ENCODE results near the gene CDC14A. TPM values are rescaled to one million over a fixed set of nuclear protein-coding genes. Genes with fewer than 3 reads are reported as not detected.

CDC14A gene
- total RNA-seq, 1 donor from 2014 or later: 12.9 TPM

DNA sequence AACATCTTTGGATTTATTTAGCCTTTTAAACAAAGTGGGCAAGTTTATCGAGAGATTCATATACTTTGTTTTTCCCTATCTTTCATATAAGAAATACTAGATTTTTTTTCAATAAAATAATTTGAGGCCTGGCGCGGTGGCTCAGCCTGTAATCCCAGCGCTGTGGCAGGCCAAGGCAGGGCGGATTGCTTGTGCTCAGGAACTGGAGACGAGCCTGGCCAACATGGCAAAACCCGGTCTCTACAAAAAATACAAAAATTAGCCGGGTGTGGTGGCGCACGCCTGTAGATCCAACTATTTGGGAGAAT, 1.6 kb upstream of the CDC14A start:
- Mint-ChIP-seq H3K27ac (ENCODE audit: unreplicated experiment) (peak overlapping the region; percentile 100), H3K36me3 (ENCODE audit: low read depth, unreplicated experiment) (peaks cover 8% of the 10 kb centered on the region), H3K27me3 (ENCODE audit: unreplicated experiment) (peaks cover 22% of the 10 kb centered on the region), H3K4me3 (ENCODE audit: unreplicated experiment) (peak overlapping the region; percentile 100), H3K4me1 (ENCODE audit: unreplicated experiment) (peaks cover 33% of the 10 kb centered on the region), H3K9me3 (ENCODE audit: unreplicated experiment) (no peaks in the 10 kb centered on the region)
- TF ChIP-seq, protein P1, sequence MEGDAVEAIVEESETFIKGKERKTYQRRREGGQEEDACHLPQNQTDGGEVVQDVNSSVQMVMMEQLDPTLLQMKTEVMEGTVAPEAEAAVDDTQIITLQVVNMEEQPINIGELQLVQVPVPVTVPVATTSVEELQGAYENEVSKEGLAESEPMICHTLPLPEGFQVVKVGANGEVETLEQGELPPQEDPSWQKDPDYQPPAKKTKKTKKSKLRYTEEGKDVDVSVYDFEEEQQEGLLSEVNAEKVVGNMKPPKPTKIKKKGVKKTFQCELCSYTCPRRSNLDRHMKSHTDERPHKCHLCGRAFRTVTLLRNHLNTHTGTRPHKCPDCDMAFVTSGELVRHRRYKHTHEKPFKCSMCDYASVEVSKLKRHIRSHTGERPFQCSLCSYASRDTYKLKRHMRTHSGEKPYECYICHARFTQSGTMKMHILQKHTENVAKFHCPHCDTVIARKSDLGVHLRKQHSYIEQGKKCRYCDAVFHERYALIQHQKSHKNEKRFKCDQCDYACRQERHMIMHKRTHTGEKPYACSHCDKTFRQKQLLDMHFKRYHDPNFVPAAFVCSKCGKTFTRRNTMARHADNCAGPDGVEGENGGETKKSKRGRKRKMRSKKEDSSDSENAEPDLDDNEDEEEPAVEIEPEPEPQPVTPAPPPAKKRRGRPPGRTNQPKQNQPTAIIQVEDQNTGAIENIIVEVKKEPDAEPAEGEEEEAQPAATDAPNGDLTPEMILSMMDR (IDR thresholded peaks at IDR 0.05; ENCODE audit: unreplicated experiment): no peak
- no peak for DNase-seq (ENCODE audit: low spot score)

DNA sequence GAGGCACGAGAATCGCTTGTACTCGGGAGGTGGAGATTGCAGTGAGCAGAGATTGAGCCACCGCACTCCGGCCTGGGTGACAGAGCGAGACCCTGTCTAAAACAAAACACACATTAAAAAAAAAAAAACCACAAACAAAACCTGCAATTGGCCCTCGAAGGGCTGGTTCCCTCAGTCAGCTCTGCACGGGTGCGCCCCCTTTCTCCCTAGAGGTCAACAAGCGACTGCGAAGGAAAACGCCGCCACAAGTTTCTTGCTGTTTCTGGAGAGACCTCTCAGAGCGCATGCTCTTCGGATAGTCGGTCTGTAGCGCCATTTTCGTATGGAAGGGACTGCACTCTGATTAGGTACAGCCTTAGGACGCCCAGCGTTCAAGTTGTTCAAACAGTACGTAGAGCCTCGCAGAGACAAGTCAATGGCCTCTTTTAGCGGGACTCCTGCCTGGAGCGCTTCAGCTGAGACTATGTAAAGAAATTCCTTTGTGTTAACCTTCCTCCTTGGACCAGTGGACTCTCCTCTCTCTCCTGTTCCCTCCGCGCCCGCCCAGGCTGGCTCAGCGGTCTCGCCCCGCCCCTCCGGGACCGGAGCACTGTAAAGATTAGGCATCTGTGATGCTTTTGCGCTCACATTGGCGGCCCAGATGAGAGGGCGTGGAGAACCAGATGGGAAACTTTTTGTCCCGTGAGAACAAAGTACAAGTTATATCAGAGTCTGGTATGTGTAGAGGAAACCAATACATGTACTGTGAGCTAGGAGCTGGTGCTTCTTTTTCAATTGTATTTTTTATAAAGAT, 1.0 kb upstream of the CDC14A start:
- H3K36me3 Mint-ChIP-seq (ENCODE audit: low read depth, unreplicated experiment): peaks cover 9% of the 10 kb centered on the region
- DNase-seq (ENCODE audit: low spot score): peak; percentile 87
- H3K27me3 Mint-ChIP-seq (ENCODE audit: unreplicated experiment): peaks cover 22% of the 10 kb centered on the region
- H3K9me3 Mint-ChIP-seq (ENCODE audit: unreplicated experiment): no peaks in the 10 kb centered on the region
- TF ChIP-seq, protein P1 (IDR thresholded peaks at IDR 0.05; ENCODE audit: unreplicated experiment): peak; percentile 33
- peaks cover 35% of the 10 kb centered on the region for H3K4me1 Mint-ChIP-seq (ENCODE audit: unreplicated experiment)
- peak overlapping the region; percentile 100 for H3K4me3 Mint-ChIP-seq (ENCODE audit: unreplicated experiment)
- peak overlapping the region; percentile 100 for H3K27ac Mint-ChIP-seq (ENCODE audit: unreplicated experiment)

DNA sequence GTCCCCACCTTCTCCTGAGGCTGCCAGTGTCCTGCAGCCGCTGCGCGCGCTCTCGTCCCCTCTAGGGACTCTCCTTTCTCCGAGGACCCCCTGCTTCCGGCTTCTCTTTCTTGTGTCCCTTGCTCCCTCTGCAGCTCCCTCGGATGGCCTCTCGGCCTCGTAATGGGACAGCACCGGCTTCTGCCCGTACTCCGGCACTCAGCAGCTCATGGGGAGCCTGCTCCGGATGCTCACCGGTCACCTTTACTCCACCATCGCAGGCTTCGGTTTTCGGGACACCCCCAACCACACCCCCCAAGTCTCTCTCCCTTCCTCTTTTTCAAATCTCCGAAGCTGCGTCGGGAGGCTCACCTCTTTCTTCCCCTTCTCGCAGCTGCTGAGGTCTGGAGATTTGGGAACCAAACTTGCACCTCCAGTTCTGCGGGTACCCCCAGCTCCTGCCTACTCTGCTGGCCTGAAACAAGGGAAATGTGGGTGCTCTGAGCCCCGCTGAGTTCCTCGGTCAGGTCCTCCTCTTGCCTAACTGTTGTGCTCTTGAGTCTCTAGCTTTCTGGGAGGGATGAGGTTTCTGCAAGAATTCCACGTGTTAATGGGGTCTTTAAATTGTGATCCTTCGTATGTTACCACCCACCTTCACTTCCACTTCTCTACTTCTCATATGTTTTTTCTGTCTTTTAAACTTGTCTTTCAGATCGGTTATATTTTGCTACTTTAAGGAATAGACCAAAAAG, 930 bp downstream of the CDC14A start:
- DNase-seq (ENCODE audit: low spot score): peak; percentile 26
- Mint-ChIP-seq H3K9me3 (ENCODE audit: unreplicated experiment) (no peaks in the 10 kb centered on the region), H3K4me3 (ENCODE audit: unreplicated experiment) (peak overlapping the region; percentile 94), H3K27ac (ENCODE audit: unreplicated experiment) (peak overlapping the region; percentile 86), H3K4me1 (ENCODE audit: unreplicated experiment) (peaks cover 38% of the 10 kb centered on the region), H3K36me3 (ENCODE audit: low read depth, unreplicated experiment) (peaks cover 9% of the 10 kb centered on the region), H3K27me3 (ENCODE audit: unreplicated experiment) (peaks cover 24% of the 10 kb centered on the region)
- TF ChIP-seq, protein P1 (IDR thresholded peaks at IDR 0.05; ENCODE audit: unreplicated experiment): no peak

DNA sequence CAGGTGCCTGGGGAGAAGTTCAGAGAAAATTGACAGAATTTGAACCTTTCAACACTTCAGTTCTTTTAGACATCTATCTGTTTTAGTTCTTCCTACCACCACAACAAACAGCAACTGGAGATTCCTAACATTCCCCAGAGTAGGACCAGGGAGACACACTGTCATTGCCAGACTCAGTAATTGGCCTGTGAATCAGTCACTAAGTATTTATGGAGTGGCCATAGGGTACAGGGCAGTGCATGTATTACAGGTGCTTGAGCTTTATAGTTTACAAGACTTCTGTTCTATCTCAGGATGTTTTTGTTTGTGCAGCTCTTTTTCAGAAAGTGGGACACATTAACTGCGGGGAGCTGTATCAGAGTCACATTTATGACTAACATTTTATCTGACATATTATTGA, 1.7 kb downstream of the CDC14A start:
- H3K4me3 Mint-ChIP-seq (ENCODE audit: unreplicated experiment): peak overlapping the region; percentile 94
- TF ChIP-seq, protein P1 (IDR thresholded peaks at IDR 0.05; ENCODE audit: unreplicated experiment): no peak
- no peaks in the 10 kb centered on the region for H3K9me3 Mint-ChIP-seq (ENCODE audit: unreplicated experiment)
- peaks cover 9% of the 10 kb centered on the region for H3K36me3 Mint-ChIP-seq (ENCODE audit: low read depth, unreplicated experiment)
- H3K27ac Mint-ChIP-seq (ENCODE audit: unreplicated experiment): peak overlapping the region; percentile 86
- H3K27me3 Mint-ChIP-seq (ENCODE audit: unreplicated experiment): peaks cover 24% of the 10 kb centered on the region
- no peak for DNase-seq (ENCODE audit: low spot score)
- H3K4me1 Mint-ChIP-seq (ENCODE audit: unreplicated experiment): peaks cover 38% of the 10 kb centered on the region

DNA sequence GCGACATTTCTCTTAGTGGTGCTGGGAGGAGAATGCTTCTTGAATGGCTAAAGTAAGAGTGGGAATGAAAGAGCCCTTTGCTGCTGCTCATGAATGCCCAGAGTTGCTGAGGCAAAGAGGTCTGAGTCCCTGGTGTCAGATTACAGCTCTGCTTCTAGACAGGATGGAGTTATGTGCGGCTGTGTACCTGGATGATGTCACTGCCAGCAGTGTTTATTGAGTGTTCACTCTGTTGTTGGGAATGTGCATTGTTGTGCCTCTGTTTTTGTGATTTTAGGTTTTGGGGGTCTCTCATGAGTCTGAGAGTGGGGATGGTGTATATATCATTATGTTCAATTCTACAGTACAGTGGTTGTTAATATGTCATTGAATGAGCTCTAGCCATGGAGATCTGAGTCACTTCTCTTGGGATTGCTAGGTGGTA, 2.7 kb downstream of the CDC14A start:
- H3K4me3 Mint-ChIP-seq (ENCODE audit: unreplicated experiment): peak overlapping the region; percentile 17
- no peaks in the 10 kb centered on the region for H3K9me3 Mint-ChIP-seq (ENCODE audit: unreplicated experiment)
- H3K27me3 Mint-ChIP-seq (ENCODE audit: unreplicated experiment): peaks cover 24% of the 10 kb centered on the region
- peaks cover 38% of the 10 kb centered on the region for H3K4me1 Mint-ChIP-seq (ENCODE audit: unreplicated experiment)
- no peak for DNase-seq (ENCODE audit: low spot score)
- TF ChIP-seq, protein P1 (IDR thresholded peaks at IDR 0.05; ENCODE audit: unreplicated experiment): no peak
- no peak overlapping the region for H3K27ac Mint-ChIP-seq (ENCODE audit: unreplicated experiment)
- H3K36me3 Mint-ChIP-seq (ENCODE audit: low read depth, unreplicated experiment): peaks cover 9% of the 10 kb centered on the region
